Natural killer cell treated with Interleukin-12 subunit alpha and Interleukin-12 subunit beta and Interleukin-15 and Interleukin-18, amount 100 ng/mL, for 72 hours (primary cell): ENCODE data around the gene TMEM198. TPM values are rescaled to one million over a fixed set of nuclear protein-coding genes. Genes with fewer than 3 reads are reported as not detected.

ENCODE experiments used
- ATAC-seq, 2 donors: fragments of 150-1000 bp; cut with Tn5 transposase in 1 of 2; sonication (Bioruptor Pico), chemical (Tn5 transposase) in 1 of 2; 2 replicates each; pipeline ENCODE4 v1.10.0; 2021
- DNase-seq: peaks from one replicate; pipeline ENCODE4 v3.0.0; 2022; ENCODE audit warnings: low spot score
- H3K27ac Mint-ChIP-seq, 2 donors: 1 replicate in 1 of 2; 2 replicates in 1 of 2; pipeline ENCODE4 v1.8.0; 2022; ENCODE audit warnings: mixed read lengths in 2 of 2, mild to moderate bottlenecking in 1 of 2, moderate library complexity in 1 of 2
- H3K27me3 Mint-ChIP-seq, 2 donors: 1 replicate in 1 of 2; 2 replicates in 1 of 2; pipeline ENCODE4 v1.8.0; 2022; ENCODE audit warnings: mixed read lengths in 2 of 2
- H3K36me3 Mint-ChIP-seq: one replicate; pipeline ENCODE4 v1.8.0; 2022; ENCODE audit warnings: mixed read lengths
- H3K4me1 Mint-ChIP-seq, 2 donors: 1 replicate in 1 of 2; 2 replicates in 1 of 2; pipeline ENCODE4 v1.8.0; 2022; ENCODE audit warnings: low read depth in 2 of 2, mixed read lengths in 2 of 2, mild to moderate bottlenecking in 1 of 2
- H3K4me3 Mint-ChIP-seq: one replicate; pipeline ENCODE4 v1.8.0; 2022; ENCODE audit warnings: mixed read lengths
- H3K9me3 Mint-ChIP-seq: 2 replicates; pipeline ENCODE4 v1.8.0; 2022; ENCODE audit warnings: mixed read lengths
- total RNA-seq, 2 donors: library from RNA; stranded (reverse); gene quantifications; one replicate each; pipeline ENCODE4 v1.2.3, GENCODE V29; 2022

Gene TMEM198
- total RNA-seq, 2 donors from 2014 or later, result 3.6 to 7.6 TPM

- H3K27me3 Mint-ChIP-seq, result peaks cover 65 to 73% of the 10 kb centered on the region in 2 donors
- ATAC-seq, result no peak
These were observed 30.0 kb upstream of the TMEM198 start for GRCh38 chr2:219513787-219514186.

GRCh38 chr2:219514196-219514761 lies 29.5 kb upstream of the TMEM198 start, which contains the start of gene ASIC4:
Gene ASIC4, plus strand, starts transcription at chr2:219514482. Its CDS starts 243 bp downstream, at chr2:219514725.
- H3K4me3 Mint-ChIP-seq, result no peak within 1 kb of the TSS
- no peaks in the 10 kb centered on the region for H3K9me3 Mint-ChIP-seq
- no peak within 1 kb of the TSS for H3K27ac Mint-ChIP-seq
- no peaks in the 10 kb centered on the region for H3K36me3 Mint-ChIP-seq
- DNase-seq (no peak), ATAC-seq (no peak)
- peaks cover 67 to 78% of the 10 kb centered on the region in 2 donors for H3K27me3 Mint-ChIP-seq
- peaks cover 10 to 22% of the 10 kb centered on the region in 2 donors for H3K4me1 Mint-ChIP-seq

More at GRCh38 chr2:219513787-219514186, 30.0 kb upstream of the TMEM198 start:
- Mint-ChIP-seq H3K4me3 (no peak overlapping the region), H3K9me3 (no peaks in the 10 kb centered on the region), H3K36me3 (no peaks in the 10 kb centered on the region), H3K27ac (no peak overlapping the region), H3K4me1 (peaks cover 10 to 22% of the 10 kb centered on the region in 2 donors)
- DNase-seq, result no peak

GRCh38 chr2:219514836-219515235 lies 29.0 kb upstream of the TMEM198 start:
- ATAC-seq (no peak), DNase-seq (no peak)
- Mint-ChIP-seq H3K27me3 (peaks cover 65 to 78% of the 10 kb centered on the region in 2 donors), H3K27ac (no peak overlapping the region), H3K9me3 (no peaks in the 10 kb centered on the region), H3K4me1 (peaks cover 6 to 17% of the 10 kb centered on the region in 2 donors), H3K4me3 (no peak overlapping the region), H3K36me3 (no peaks in the 10 kb centered on the region)

- H3K27ac Mint-ChIP-seq, result no peak overlapping the region
- DNase-seq (no peak), ATAC-seq (no peak)
- no peak overlapping the region for H3K4me3 Mint-ChIP-seq
- H3K36me3 Mint-ChIP-seq, result no peaks in the 10 kb centered on the region
- peaks cover 0 to 10% of the 10 kb centered on the region in 2 donors for H3K4me1 Mint-ChIP-seq
- no peaks in the 10 kb centered on the region for H3K9me3 Mint-ChIP-seq
- H3K27me3 Mint-ChIP-seq, result peaks cover 65 to 75% of the 10 kb centered on the region in 2 donors
These were observed 27.8 kb upstream of the TMEM198 start for GRCh38 chr2:219515874-219516629.

GRCh38 chr2:219516888-219517287 lies 26.9 kb upstream of the TMEM198 start:
- H3K27me3 Mint-ChIP-seq, result peaks cover 68 to 78% of the 10 kb centered on the region in 2 donors
- ATAC-seq, result no peak
- H3K9me3 Mint-ChIP-seq, result no peaks in the 10 kb centered on the region
- no peaks in the 10 kb centered on the region for H3K36me3 Mint-ChIP-seq
- H3K4me1 Mint-ChIP-seq, result peaks cover 4 to 16% of the 10 kb centered on the region in 2 donors
- no peak overlapping the region for H3K4me3 Mint-ChIP-seq
- no peak overlapping the region for H3K27ac Mint-ChIP-seq
- no peak for DNase-seq

GRCh38 chr2:219517954-219518778 lies 25.7 kb upstream of the TMEM198 start:
- H3K9me3 Mint-ChIP-seq, result no peaks in the 10 kb centered on the region
- no peaks in the 10 kb centered on the region for H3K36me3 Mint-ChIP-seq
- DNase-seq, result no peak
- H3K4me1 Mint-ChIP-seq, result peaks cover 8 to 17% of the 10 kb centered on the region in 2 donors
- no peak overlapping the region for H3K4me3 Mint-ChIP-seq
- peaks cover 64 to 78% of the 10 kb centered on the region in 2 donors for H3K27me3 Mint-ChIP-seq
- no peak overlapping the region for H3K27ac Mint-ChIP-seq
- ATAC-seq, result no peak

- DNase-seq, result no peak
- Mint-ChIP-seq H3K9me3 (no peaks in the 10 kb centered on the region), H3K4me3 (no peak overlapping the region), H3K4me1 (peaks cover 8 to 13% of the 10 kb centered on the region in 2 donors), H3K27me3 (peaks cover 64 to 77% of the 10 kb centered on the region in 2 donors), H3K36me3 (no peaks in the 10 kb centered on the region), H3K27ac (no peak overlapping the region)
- no peak for ATAC-seq
These were observed 24.3 kb upstream of the TMEM198 start for GRCh38 chr2:219519526-219519916.

GRCh38 chr2:219520079-219520478 lies 23.7 kb upstream of the TMEM198 start:
- ATAC-seq (no peak), DNase-seq (no peak)
- Mint-ChIP-seq H3K27ac (no peak overlapping the region), H3K9me3 (no peaks in the 10 kb centered on the region), H3K36me3 (no peaks in the 10 kb centered on the region), H3K27me3 (peaks cover 68 to 79% of the 10 kb centered on the region in 2 donors), H3K4me3 (no peak overlapping the region), H3K4me1 (peaks cover 8 to 13% of the 10 kb centered on the region in 2 donors)

GRCh38 chr2:219521066-219521880 lies 22.6 kb upstream of the TMEM198 start:
- no peak overlapping the region for H3K4me3 Mint-ChIP-seq
- DNase-seq (no peak), ATAC-seq (no peak)
- no peak overlapping the region for H3K27ac Mint-ChIP-seq
- H3K27me3 Mint-ChIP-seq, result peaks cover 70 to 82% of the 10 kb centered on the region in 2 donors
- no peaks in the 10 kb centered on the region for H3K36me3 Mint-ChIP-seq
- H3K9me3 Mint-ChIP-seq, result no peaks in the 10 kb centered on the region
- H3K4me1 Mint-ChIP-seq, result peaks cover 8 to 13% of the 10 kb centered on the region in 2 donors

- peaks cover 70 to 76% of the 10 kb centered on the region in 2 donors for H3K27me3 Mint-ChIP-seq
These were observed 21.5 kb upstream of the TMEM198 start for GRCh38 chr2:219522111-219523030.

GRCh38 chr2:219523031-219523671 lies 20.7 kb upstream of the TMEM198 start:
- Mint-ChIP-seq H3K36me3 (no peaks in the 10 kb centered on the region), H3K27me3 (peaks cover 66 to 68% of the 10 kb centered on the region in 2 donors), H3K4me1 (peaks cover 8 to 13% of the 10 kb centered on the region in 2 donors), H3K27ac (no peak overlapping the region), H3K9me3 (no peaks in the 10 kb centered on the region), H3K4me3 (no peak overlapping the region)
- DNase-seq (no peak), ATAC-seq (no peak)

More at GRCh38 chr2:219522111-219523030, 21.5 kb upstream of the TMEM198 start:
- no peak overlapping the region for H3K4me3 Mint-ChIP-seq
- DNase-seq, result no peak
- no peak overlapping the region for H3K27ac Mint-ChIP-seq
- H3K4me1 Mint-ChIP-seq, result peaks cover 8 to 13% of the 10 kb centered on the region in 2 donors
- no peaks in the 10 kb centered on the region for H3K36me3 Mint-ChIP-seq
- no peaks in the 10 kb centered on the region for H3K9me3 Mint-ChIP-seq
- no peak for ATAC-seq

- no peaks in the 10 kb centered on the region for H3K36me3 Mint-ChIP-seq
- no peak overlapping the region for H3K27ac Mint-ChIP-seq
- no peaks in the 10 kb centered on the region for H3K9me3 Mint-ChIP-seq
- H3K4me1 Mint-ChIP-seq, result peaks cover 8 to 13% of the 10 kb centered on the region in 2 donors
- no peak overlapping the region for H3K4me3 Mint-ChIP-seq
- H3K27me3 Mint-ChIP-seq, result peaks cover 64 to 67% of the 10 kb centered on the region in 2 donors
- DNase-seq, result no peak
- no peak for ATAC-seq
These were observed 19.0 kb upstream of the TMEM198 start for GRCh38 chr2:219524817-219525216.
